ENCODE results near the gene ZPLD1. TPM values are rescaled to one million over a fixed set of nuclear protein-coding genes. Genes with fewer than 3 reads are reported as not detected.

Gene ZPLD1
- total RNA-seq: not detected

GRCh38 chr3:102434715-102435114, at the start of gene ZPLD1:
Gene ZPLD1, plus strand, starts transcription at chr3:102435015. Its CDS starts 3,473 bp downstream, at chr3:102438488.
- Mint-ChIP-seq H3K4me1 (ENCODE audit: low read depth) (no peaks in the 10 kb centered on the region), H3K36me3 (ENCODE audit: low read depth) (no peaks in the 10 kb centered on the region), H3K4me3 (no peak within 1 kb of the TSS), H3K27ac (no peak within 1 kb of the TSS), H3K27me3 (peaks cover 6% of the 10 kb centered on the region), H3K9me3 (no peaks in the 10 kb centered on the region)
- DNase-seq: no peak
- ChIA-PET POLR2A (interaction anchor here (0.6 kb wide), 1 partner anchor 168 kb away, joined by 3 read pairs; no protein-coding TSS in a partner anchor), CTCF (no interaction called here)
- ATAC-seq: no peak
- no peak for TF ChIP-seq CTCF (IDR thresholded peaks at IDR 0.05)
- intact Hi-C loops (cut with micrococcal nuclease): no loop called here

- CTCF ChIA-PET: no interaction called here
- Mint-ChIP-seq H3K4me3 (no peak overlapping the region), H3K27ac (no peak overlapping the region), H3K36me3 (ENCODE audit: low read depth) (no peaks in the 10 kb centered on the region), H3K9me3 (no peaks in the 10 kb centered on the region), H3K27me3 (peaks cover 14% of the 10 kb centered on the region), H3K4me1 (ENCODE audit: low read depth) (no peaks in the 10 kb centered on the region)
- no peak for DNase-seq
- POLR2A ChIA-PET: no interaction called here
- no peak for ATAC-seq
- no peak for TF ChIP-seq CTCF (IDR thresholded peaks at IDR 0.05)
- intact Hi-C loops (cut with micrococcal nuclease): no loop called here
Measured at GRCh38 chr3:102390171-102390864, 44.5 kb upstream of the ZPLD1 start.

GRCh38 chr3:102390916-102391315, 43.9 kb upstream of the ZPLD1 start:
- POLR2A ChIA-PET: no interaction called here
- no peak overlapping the region for H3K4me3 Mint-ChIP-seq

GRCh38 chr3:102391491-102391890, 43.3 kb upstream of the ZPLD1 start:
- ChIA-PET CTCF (no interaction called here), POLR2A (no interaction called here)
- intact Hi-C loops (cut with micrococcal nuclease): no loop called here
- Mint-ChIP-seq H3K4me3 (no peak overlapping the region), H3K9me3 (no peaks in the 10 kb centered on the region), H3K27ac (no peak overlapping the region), H3K36me3 (ENCODE audit: low read depth) (no peaks in the 10 kb centered on the region), H3K27me3 (peaks cover 14% of the 10 kb centered on the region), H3K4me1 (ENCODE audit: low read depth) (no peaks in the 10 kb centered on the region)
- DNase-seq (no peak), ATAC-seq (no peak)
- TF ChIP-seq CTCF (IDR thresholded peaks at IDR 0.05): no peak

More at GRCh38 chr3:102390916-102391315, 43.9 kb upstream of the ZPLD1 start:
- no peaks in the 10 kb centered on the region for H3K36me3 Mint-ChIP-seq (ENCODE audit: low read depth)
- CTCF ChIA-PET: no interaction called here
- DNase-seq (no peak), ATAC-seq (no peak)
- intact Hi-C loops (cut with micrococcal nuclease): no loop called here
- H3K9me3 Mint-ChIP-seq: no peaks in the 10 kb centered on the region
- no peak for TF ChIP-seq CTCF (IDR thresholded peaks at IDR 0.05)
- no peak overlapping the region for H3K27ac Mint-ChIP-seq
- H3K4me1 Mint-ChIP-seq (ENCODE audit: low read depth): no peaks in the 10 kb centered on the region
- H3K27me3 Mint-ChIP-seq: peaks cover 14% of the 10 kb centered on the region

- POLR2A ChIA-PET: no interaction called here
- ATAC-seq: no peak
- H3K27me3 Mint-ChIP-seq: peaks cover 20% of the 10 kb centered on the region
- H3K27ac Mint-ChIP-seq: no peak overlapping the region
- no peaks in the 10 kb centered on the region for H3K4me1 Mint-ChIP-seq (ENCODE audit: low read depth)
- CTCF ChIA-PET: no interaction called here
- intact Hi-C loops (cut with micrococcal nuclease): no loop called here
- no peaks in the 10 kb centered on the region for H3K36me3 Mint-ChIP-seq (ENCODE audit: low read depth)
- no peaks in the 10 kb centered on the region for H3K9me3 Mint-ChIP-seq
- TF ChIP-seq CTCF (IDR thresholded peaks at IDR 0.05): no peak
- no peak overlapping the region for H3K4me3 Mint-ChIP-seq
- no peak for DNase-seq
Measured at GRCh38 chr3:102394517-102394916, 40.3 kb upstream of the ZPLD1 start.

All from activated CD8-positive, alpha-beta T cell treated with anti-CD3 and anti-CD28 coated beads for 36 hours (primary cell).